GM21528 (cell line): Measurements from ENCODE around the gene SMARCD1.

ENCODE experiments used
- ATAC-seq: cut with Tn5 transposase; IDR thresholded peaks from one replicate; pipeline ENCODE4 v1.9.1; 2021; ENCODE audit warnings: mild to moderate bottlenecking, moderate library complexity; ENCODE audit not compliant: unreplicated experiment, low FRiP score

The SMARCD1 gene

GRCh38 chr12:50102646-50103309 is 17.6 kb downstream of the SMARCD1 start:
- ATAC-seq, result no peak

- no peak for ATAC-seq
These were observed 18.2 kb downstream of the SMARCD1 start for GRCh38 chr12:50103351-50103750.

GRCh38 chr12:50103767-50104321 is 18.7 kb downstream of the SMARCD1 start, which contains the start of gene GPD1:
Gene GPD1 (plus strand): TSS chr12:50104008. CDS start chr12:50104051, 43 bp downstream.
- no peak for ATAC-seq

- ATAC-seq, result no peak
These were observed 19.6 kb downstream of the SMARCD1 start for GRCh38 chr12:50104417-50105366.

- no peak for ATAC-seq
These were observed 20.8 kb downstream of the SMARCD1 start for GRCh38 chr12:50105913-50106450.

GRCh38 chr12:50106907-50107306 is 21.8 kb downstream of the SMARCD1 start:
- no peak for ATAC-seq

- ATAC-seq, result no peak
These were observed 22.5 kb downstream of the SMARCD1 start for GRCh38 chr12:50107416-50108268.

- no peak for ATAC-seq
These were observed 24.2 kb downstream of the SMARCD1 start for GRCh38 chr12:50109319-50109718.

GRCh38 chr12:50110127-50110761 is 25.1 kb downstream of the SMARCD1 start:
- ATAC-seq, result no peak

- no peak for ATAC-seq
These were observed 25.7 kb downstream of the SMARCD1 start for GRCh38 chr12:50110762-50111351.

GRCh38 chr12:50111395-50111692 is 26.2 kb downstream of the SMARCD1 start:
- peak; percentile 10 for ATAC-seq

- peak; percentile 81 for ATAC-seq
These were observed 26.7 kb downstream of the SMARCD1 start, which contains the start of gene COX14 for GRCh38 chr12:50111693-50112455. Gene COX14 (plus strand): TSS chr12:50112236. CDS start chr12:50120044, 7,808 bp downstream.

GRCh38 chr12:50112456-50113218 is 27.5 kb downstream of the SMARCD1 start:
- ATAC-seq, result peak; percentile 0

- no peak for ATAC-seq
These were observed 32.0 kb downstream of the SMARCD1 start for GRCh38 chr12:50117057-50117622.

- ATAC-seq, result no peak
These were observed 34.2 kb downstream of the SMARCD1 start for GRCh38 chr12:50119387-50119786.

- ATAC-seq, result no peak
These were observed 35.4 kb downstream of the SMARCD1 start for GRCh38 chr12:50120521-50120920.

- ATAC-seq, result no peak
These were observed 35.8 kb downstream of the SMARCD1 start for GRCh38 chr12:50120953-50121352.
